ENCODE results near the gene GPR101.

DNA sequence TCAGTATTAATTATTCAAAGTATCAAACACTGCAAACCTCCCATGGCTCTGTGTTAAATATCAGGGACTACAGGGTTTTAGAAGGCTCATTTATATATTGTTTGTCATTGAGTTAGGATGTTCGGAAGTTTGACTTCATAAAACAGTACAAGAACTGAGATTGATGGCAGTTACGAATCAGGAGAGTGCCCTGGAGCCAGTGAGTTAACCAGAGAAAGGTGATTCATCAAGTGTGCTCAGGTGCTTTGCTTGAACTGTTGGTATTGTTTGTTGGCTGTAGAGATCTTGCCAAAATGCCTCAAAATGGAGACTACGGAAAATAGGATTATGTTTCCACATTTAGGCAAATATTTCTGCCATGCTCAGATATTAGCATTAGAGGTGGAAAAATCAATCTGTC is 7.5 kb upstream of the GPR101 start:
- no peak for TF ChIP-seq POLR2A (IDR thresholded peaks at IDR 0.05; ENCODE audit: low read depth, low read length)
- TF ChIP-seq, protein P1, sequence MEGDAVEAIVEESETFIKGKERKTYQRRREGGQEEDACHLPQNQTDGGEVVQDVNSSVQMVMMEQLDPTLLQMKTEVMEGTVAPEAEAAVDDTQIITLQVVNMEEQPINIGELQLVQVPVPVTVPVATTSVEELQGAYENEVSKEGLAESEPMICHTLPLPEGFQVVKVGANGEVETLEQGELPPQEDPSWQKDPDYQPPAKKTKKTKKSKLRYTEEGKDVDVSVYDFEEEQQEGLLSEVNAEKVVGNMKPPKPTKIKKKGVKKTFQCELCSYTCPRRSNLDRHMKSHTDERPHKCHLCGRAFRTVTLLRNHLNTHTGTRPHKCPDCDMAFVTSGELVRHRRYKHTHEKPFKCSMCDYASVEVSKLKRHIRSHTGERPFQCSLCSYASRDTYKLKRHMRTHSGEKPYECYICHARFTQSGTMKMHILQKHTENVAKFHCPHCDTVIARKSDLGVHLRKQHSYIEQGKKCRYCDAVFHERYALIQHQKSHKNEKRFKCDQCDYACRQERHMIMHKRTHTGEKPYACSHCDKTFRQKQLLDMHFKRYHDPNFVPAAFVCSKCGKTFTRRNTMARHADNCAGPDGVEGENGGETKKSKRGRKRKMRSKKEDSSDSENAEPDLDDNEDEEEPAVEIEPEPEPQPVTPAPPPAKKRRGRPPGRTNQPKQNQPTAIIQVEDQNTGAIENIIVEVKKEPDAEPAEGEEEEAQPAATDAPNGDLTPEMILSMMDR (IDR thresholded peaks at IDR 0.05 in 2 of 3, conservative IDR thresholded peaks at IDR 0.05 in 1 of 3; ENCODE audit: control insufficient read depth in 2 of 3, extremely low read depth in 1 of 3, insufficient read depth in 1 of 3, low read depth in 3 of 3, low read length in 3 of 3) = no peak
- no peak for TF ChIP-seq SREBF2 (IDR thresholded peaks at IDR 0.05; ENCODE audit: low read length)
- no peak for TF ChIP-seq MXI1 (IDR thresholded peaks at IDR 0.05; ENCODE audit: low read depth, low read length)
- TF ChIP-seq, protein P2, sequence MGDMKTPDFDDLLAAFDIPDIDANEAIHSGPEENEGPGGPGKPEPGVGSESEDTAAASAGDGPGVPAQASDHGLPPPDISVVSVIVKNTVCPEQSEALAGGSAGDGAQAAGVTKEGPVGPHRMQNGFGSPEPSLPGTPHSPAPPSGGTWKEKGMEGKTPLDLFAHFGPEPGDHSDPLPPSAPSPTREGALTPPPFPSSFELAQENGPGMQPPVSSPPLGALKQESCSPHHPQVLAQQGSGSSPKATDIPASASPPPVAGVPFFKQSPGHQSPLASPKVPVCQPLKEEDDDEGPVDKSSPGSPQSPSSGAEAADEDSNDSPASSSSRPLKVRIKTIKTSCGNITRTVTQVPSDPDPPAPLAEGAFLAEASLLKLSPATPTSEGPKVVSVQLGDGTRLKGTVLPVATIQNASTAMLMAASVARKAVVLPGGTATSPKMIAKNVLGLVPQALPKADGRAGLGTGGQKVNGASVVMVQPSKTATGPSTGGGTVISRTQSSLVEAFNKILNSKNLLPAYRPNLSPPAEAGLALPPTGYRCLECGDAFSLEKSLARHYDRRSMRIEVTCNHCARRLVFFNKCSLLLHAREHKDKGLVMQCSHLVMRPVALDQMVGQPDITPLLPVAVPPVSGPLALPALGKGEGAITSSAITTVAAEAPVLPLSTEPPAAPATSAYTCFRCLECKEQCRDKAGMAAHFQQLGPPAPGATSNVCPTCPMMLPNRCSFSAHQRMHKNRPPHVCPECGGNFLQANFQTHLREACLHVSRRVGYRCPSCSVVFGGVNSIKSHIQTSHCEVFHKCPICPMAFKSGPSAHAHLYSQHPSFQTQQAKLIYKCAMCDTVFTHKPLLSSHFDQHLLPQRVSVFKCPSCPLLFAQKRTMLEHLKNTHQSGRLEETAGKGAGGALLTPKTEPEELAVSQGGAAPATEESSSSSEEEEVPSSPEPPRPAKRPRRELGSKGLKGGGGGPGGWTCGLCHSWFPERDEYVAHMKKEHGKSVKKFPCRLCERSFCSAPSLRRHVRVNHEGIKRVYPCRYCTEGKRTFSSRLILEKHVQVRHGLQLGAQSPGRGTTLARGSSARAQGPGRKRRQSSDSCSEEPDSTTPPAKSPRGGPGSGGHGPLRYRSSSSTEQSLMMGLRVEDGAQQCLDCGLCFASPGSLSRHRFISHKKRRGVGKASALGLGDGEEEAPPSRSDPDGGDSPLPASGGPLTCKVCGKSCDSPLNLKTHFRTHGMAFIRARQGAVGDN (IDR thresholded peaks at IDR 0.05) = no peak
- no peak for TF ChIP-seq CEBPB (IDR thresholded peaks at IDR 0.05; ENCODE audit: borderline replicate concordance in 1 of 2, low read depth in 2 of 2, low read length in 2 of 2)
- no peak for TF ChIP-seq ATF3 (IDR thresholded peaks at IDR 0.05; ENCODE audit: borderline replicate concordance, extremely low read depth, low read depth, low read length)

Data from GM12878 (cell line).